ENCODE results near the gene EPN2.
A peak's percentile ranks its signal among the peaks of the same experiment; 100 is the strongest.

The EPN2 gene

DNA sequence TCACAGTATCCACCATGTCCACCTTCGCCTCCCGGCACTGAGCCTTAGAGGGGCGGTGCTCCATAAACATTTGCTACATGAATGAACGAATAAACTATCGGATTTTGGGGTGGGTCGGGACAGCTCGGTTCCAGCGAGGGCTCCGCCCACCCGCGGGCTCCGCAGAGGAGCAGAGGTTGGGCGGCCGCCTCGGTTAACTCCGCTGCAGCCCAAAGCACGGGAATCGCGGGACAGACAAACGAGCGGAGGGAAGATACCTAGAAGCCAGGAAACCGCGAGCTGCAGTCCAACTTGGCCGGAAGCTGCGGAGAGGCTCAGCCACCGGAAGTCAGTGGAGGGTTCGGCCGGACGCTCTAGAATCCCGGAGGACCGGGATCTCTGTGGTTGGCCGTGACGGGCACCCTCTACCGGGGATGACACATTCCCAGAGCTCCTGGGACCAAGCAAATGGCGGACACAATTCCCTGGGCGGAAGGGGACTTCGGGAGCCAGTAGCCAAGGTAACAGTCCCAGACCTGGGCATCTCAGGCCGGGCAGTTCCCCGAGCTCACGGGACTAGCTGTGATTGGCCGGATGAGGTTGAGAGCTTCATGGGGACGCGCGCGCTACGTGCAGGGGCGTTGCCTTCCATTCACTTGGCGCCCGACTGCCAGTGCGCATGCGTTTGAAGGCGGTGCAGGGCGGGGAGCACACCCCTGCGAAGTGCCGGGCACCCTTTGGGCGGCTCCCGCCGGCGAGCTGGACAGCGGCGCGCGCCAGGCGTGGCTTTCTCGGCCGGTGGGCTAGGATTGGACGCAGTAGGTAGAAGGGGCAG lies 140.6 kb downstream of the EPN2 start:
- Histone ChIP-seq H3K4me1 (ENCODE audit: control insufficient read depth, insufficient read depth, low read length) (peaks cover 28% of the 10 kb centered on the region), H3K9ac (ENCODE audit: low read length) (peak overlapping the region; percentile 97), H3K4me3 (ENCODE audit: low read length) (peak overlapping the region; percentile 85), H3K9me3 (ENCODE audit: control insufficient read depth, low read length) (no peaks in the 10 kb centered on the region), H3K27me3 (replicated peaks; ENCODE audit: control insufficient read depth, insufficient read depth, low read length) (no peaks in the 10 kb centered on the region), H3K36me3 (ENCODE audit: control insufficient read depth, insufficient read depth, low read length, severe bottlenecking) (peaks cover 28% of the 10 kb centered on the region)
- DNase-seq (ENCODE audit: low read depth): peak; percentile 99

DNA sequence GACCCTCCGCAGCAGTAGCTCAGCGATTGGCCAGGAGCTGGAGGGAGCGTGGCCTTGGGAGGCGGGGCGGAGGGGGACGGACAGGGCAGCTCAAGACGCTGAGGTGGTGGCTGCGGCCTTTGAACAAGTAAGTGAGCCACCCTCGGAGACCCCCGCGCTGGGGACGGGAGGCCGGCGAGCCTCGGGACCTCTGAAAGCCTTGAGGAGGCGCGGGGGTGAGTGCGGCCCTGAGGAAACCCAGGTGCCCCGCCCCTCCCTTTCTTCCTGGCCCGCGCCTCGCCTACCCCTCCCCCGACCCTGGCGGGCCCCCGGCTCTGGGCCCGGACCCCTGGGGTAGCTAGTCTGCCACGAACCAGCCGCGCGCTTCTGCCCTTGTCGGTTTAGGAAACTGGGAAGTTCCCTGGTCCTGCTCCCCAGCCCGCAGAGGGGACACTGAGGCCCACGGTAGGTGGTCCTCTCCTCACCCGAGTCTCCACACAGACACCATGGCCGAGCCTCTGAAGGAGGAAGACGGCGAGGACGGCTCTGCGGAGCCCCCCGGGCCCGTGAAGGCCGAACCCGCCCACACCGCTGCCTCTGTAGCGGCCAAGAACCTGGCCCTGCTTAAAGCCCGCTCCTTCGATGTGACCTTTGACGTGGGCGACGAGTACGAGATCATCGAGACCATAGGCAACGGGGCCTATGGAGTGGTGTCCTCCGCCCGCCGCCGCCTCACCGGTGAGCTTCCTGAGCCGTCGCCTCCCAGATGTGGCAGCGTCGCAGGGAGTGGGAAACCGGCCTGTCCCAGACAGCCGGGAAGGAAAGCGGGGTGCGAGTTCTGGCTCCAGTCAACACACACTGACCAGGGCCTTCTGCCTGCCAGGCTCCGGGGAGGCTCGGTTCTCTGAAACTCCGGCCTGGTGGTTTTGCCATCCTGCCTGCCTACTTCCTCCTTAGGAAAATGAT lies 141.5 kb downstream of the EPN2 start, which contains the start of gene MAPK7:
Gene MAPK7, plus strand, starts transcription at position 83 of the 945 bp plus-strand sequence. Its CDS starts 403 bp downstream, at position 486.
- peak; percentile 48 for DNase-seq (ENCODE audit: low read depth)
- peak within 1 kb of the TSS; percentile 85 for H3K4me3 ChIP-seq (ENCODE audit: low read length)
- peaks cover 27% of the 10 kb centered on the region for H3K4me1 ChIP-seq (ENCODE audit: control insufficient read depth, insufficient read depth, low read length)
- H3K9ac ChIP-seq (ENCODE audit: low read length): peak within 1 kb of the TSS; percentile 97
- no peaks in the 10 kb centered on the region for H3K27me3 ChIP-seq (replicated peaks; ENCODE audit: control insufficient read depth, insufficient read depth, low read length)
- H3K36me3 ChIP-seq (ENCODE audit: control insufficient read depth, insufficient read depth, low read length, severe bottlenecking): peaks cover 37% of the 10 kb centered on the region
- no peaks in the 10 kb centered on the region for H3K9me3 ChIP-seq (ENCODE audit: control insufficient read depth, low read length)

- peak overlapping the region; percentile 97 for H3K9ac ChIP-seq (ENCODE audit: low read length)
- H3K9me3 ChIP-seq (ENCODE audit: control insufficient read depth, low read length): no peaks in the 10 kb centered on the region
- peaks cover 45% of the 10 kb centered on the region for H3K36me3 ChIP-seq (ENCODE audit: control insufficient read depth, insufficient read depth, low read length, severe bottlenecking)
- peaks cover 27% of the 10 kb centered on the region for H3K4me1 ChIP-seq (ENCODE audit: control insufficient read depth, insufficient read depth, low read length)
- H3K4me3 ChIP-seq (ENCODE audit: low read length): peak overlapping the region; percentile 85
- no peak for DNase-seq (ENCODE audit: low read depth)
- H3K27me3 ChIP-seq (replicated peaks; ENCODE audit: control insufficient read depth, insufficient read depth, low read length): no peaks in the 10 kb centered on the region
Measured at GRCh38 chr17:19379361-19380065, 142.3 kb downstream of the EPN2 start.

GRCh38 chr17:19380481-19381301 lies 143.5 kb downstream of the EPN2 start:
- Histone ChIP-seq H3K27me3 (replicated peaks; ENCODE audit: control insufficient read depth, insufficient read depth, low read length) (no peaks in the 10 kb centered on the region), H3K9ac (ENCODE audit: low read length) (no peak overlapping the region), H3K36me3 (ENCODE audit: control insufficient read depth, insufficient read depth, low read length, severe bottlenecking) (peaks cover 45% of the 10 kb centered on the region), H3K4me1 (ENCODE audit: control insufficient read depth, insufficient read depth, low read length) (peaks cover 38% of the 10 kb centered on the region), H3K9me3 (ENCODE audit: control insufficient read depth, low read length) (no peaks in the 10 kb centered on the region), H3K4me3 (ENCODE audit: low read length) (no peak overlapping the region)
- DNase-seq (ENCODE audit: low read depth): no peak

DNA sequence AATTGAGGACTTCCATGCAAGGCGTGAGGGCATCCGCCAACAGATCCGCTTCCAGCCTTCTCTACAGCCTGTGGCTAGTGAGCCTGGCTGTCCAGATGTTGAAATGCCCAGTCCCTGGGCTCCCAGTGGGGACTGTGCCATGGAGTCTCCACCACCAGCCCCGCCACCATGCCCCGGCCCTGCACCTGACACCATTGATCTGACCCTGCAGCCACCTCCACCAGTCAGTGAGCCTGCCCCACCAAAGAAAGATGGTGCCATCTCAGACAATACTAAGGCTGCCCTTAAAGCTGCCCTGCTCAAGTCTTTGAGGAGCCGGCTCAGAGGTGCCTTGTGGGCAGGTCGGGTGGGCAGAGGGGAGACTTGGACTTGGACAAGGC lies 144.2 kb downstream of the EPN2 start:
- H3K36me3 ChIP-seq (ENCODE audit: control insufficient read depth, insufficient read depth, low read length, severe bottlenecking): peaks cover 45% of the 10 kb centered on the region
- no peak for DNase-seq (ENCODE audit: low read depth)
- peaks cover 45% of the 10 kb centered on the region for H3K4me1 ChIP-seq (ENCODE audit: control insufficient read depth, insufficient read depth, low read length)
- H3K9ac ChIP-seq (ENCODE audit: low read length): no peak overlapping the region
- H3K27me3 ChIP-seq (replicated peaks; ENCODE audit: control insufficient read depth, insufficient read depth, low read length): no peaks in the 10 kb centered on the region
- H3K4me3 ChIP-seq (ENCODE audit: low read length): no peak overlapping the region
- H3K9me3 ChIP-seq (ENCODE audit: control insufficient read depth, low read length): no peaks in the 10 kb centered on the region

GRCh38 chr17:19381741-19382444 lies 144.7 kb downstream of the EPN2 start:
- H3K27me3 ChIP-seq (replicated peaks; ENCODE audit: control insufficient read depth, insufficient read depth, low read length): no peaks in the 10 kb centered on the region
- no peaks in the 10 kb centered on the region for H3K9me3 ChIP-seq (ENCODE audit: control insufficient read depth, low read length)
- peaks cover 47% of the 10 kb centered on the region for H3K4me1 ChIP-seq (ENCODE audit: control insufficient read depth, insufficient read depth, low read length)
- H3K36me3 ChIP-seq (ENCODE audit: control insufficient read depth, insufficient read depth, low read length, severe bottlenecking): peaks cover 45% of the 10 kb centered on the region
- no peak overlapping the region for H3K9ac ChIP-seq (ENCODE audit: low read length)
- no peak for DNase-seq (ENCODE audit: low read depth)
- no peak overlapping the region for H3K4me3 ChIP-seq (ENCODE audit: low read length)

DNA sequence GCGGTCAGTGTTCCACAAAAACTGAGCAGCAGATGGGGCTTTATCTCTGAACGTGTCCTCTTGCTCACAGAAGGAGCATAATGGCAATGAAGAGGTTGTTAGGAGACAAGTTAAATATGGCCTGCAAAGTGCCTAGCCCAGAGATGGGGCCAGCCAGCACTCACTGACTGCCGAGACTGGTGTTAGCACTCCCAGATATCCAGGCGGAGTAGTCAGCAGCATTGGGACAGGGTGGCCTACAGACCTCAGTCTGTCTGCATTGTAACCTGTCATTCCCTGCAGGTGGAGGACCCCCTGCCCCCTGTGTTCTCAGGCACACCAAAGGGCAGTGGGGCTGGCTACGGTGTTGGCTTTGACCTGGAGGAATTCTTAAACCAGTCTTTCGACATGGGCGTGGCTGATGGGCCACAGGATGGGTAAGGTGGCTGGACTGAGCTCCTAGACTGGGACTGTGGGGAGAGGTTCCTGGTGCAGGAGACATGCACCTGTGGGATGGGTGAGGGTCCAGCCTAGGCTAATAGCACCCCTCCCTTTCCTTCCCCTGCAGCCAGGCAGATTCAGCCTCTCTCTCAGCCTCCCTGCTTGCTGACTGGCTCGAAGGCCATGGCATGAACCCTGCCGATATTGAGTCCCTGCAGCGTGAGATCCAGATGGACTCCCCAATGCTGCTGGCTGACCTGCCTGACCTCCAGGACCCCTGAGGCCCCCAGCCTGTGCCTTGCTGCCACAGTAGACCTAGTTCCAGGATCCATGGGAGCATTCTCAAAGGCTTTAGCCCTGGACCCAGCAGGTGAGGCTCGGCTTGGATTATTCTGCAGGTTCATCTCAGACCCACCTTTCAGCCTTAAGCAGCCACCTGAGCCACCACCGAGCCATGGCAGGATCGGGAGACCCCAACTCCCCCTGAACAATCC lies 145.6 kb downstream of the EPN2 start:
- DNase-seq (ENCODE audit: low read depth): no peak
- Histone ChIP-seq H3K4me3 (ENCODE audit: low read length) (no peak overlapping the region), H3K36me3 (ENCODE audit: control insufficient read depth, insufficient read depth, low read length, severe bottlenecking) (peaks cover 45% of the 10 kb centered on the region), H3K9ac (ENCODE audit: low read length) (peak overlapping the region; percentile 30), H3K27me3 (replicated peaks; ENCODE audit: control insufficient read depth, insufficient read depth, low read length) (no peaks in the 10 kb centered on the region), H3K9me3 (ENCODE audit: control insufficient read depth, low read length) (no peaks in the 10 kb centered on the region), H3K4me1 (ENCODE audit: control insufficient read depth, insufficient read depth, low read length) (peaks cover 48% of the 10 kb centered on the region)

- Histone ChIP-seq H3K9ac (ENCODE audit: low read length) (peak overlapping the region; percentile 43), H3K27me3 (replicated peaks; ENCODE audit: control insufficient read depth, insufficient read depth, low read length) (no peaks in the 10 kb centered on the region), H3K4me1 (ENCODE audit: control insufficient read depth, insufficient read depth, low read length) (peaks cover 59% of the 10 kb centered on the region), H3K4me3 (ENCODE audit: low read length) (no peak overlapping the region), H3K9me3 (ENCODE audit: control insufficient read depth, low read length) (no peaks in the 10 kb centered on the region), H3K36me3 (ENCODE audit: control insufficient read depth, insufficient read depth, low read length, severe bottlenecking) (peaks cover 45% of the 10 kb centered on the region)
- DNase-seq (ENCODE audit: low read depth): peak; percentile 44
Measured at GRCh38 chr17:19383681-19384470, 146.7 kb downstream of the EPN2 start.

Measured in adipocyte (in vitro differentiated cells).